ENCODE measurements around the gene ACTC1. TPM values are rescaled to one million over a fixed set of nuclear protein-coding genes. Genes with fewer than 3 reads are reported as not detected.

The ACTC1 gene
- total and polyA plus RNA-seq, 2 experiments from 2014 or later: 26.2 to 35.9 TPM

DNA sequence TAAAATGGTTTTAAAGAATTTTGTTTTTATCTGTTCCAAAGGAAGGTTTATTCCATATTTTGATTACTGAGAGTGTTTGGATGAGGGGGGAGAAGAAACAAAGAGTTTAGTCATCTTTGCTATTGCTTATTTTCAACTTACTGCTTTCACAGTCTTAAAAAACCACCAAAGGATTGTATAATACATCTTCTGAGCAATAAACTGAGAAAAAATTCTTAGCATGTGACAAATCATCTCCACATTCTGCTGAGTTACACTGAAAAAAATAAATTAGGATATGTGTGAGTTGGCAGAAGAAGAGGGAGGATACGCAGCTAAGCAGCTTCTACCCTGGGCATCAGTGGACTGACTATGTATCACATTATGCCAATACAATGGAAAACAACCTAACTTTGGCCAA is 23.2 kb upstream of the ACTC1 start (continued):
- TF ChIP-seq ETS1 (IDR thresholded peaks at IDR 0.05) (no peak), NANOG (IDR thresholded peaks at IDR 0.05; ENCODE audit: borderline replicate concordance) (no peak), JUNB (IDR thresholded peaks at IDR 0.05; ENCODE audit: unreplicated experiment) (no peak)

GRCh38 chr15:34815836-34816235 is 20.5 kb upstream of the ACTC1 start:
- Histone ChIP-seq H3K36me3 (ENCODE audit: insufficient read depth) (no peaks in the 10 kb centered on the region), H3K4me2 (no peak overlapping the region), H3K27ac (ENCODE audit: low read depth) (no peak overlapping the region), H4K20me1 (replicated peaks; ENCODE audit: insufficient read depth) (no peaks in the 10 kb centered on the region), H3F3A (replicated peaks; ENCODE audit: low read depth) (no peaks in the 10 kb centered on the region), H3K27me3 (ENCODE audit: insufficient read depth) (no peaks in the 10 kb centered on the region), H3K79me2 (replicated peaks; ENCODE audit: insufficient read depth) (no peaks in the 10 kb centered on the region), H3K4me1 (ENCODE audit: insufficient read depth) (no peaks in the 10 kb centered on the region), H2AFZ (no peak overlapping the region), H3K9me2 (ENCODE audit: insufficient read depth) (no peaks in the 10 kb centered on the region), H3K4me3 (no peak overlapping the region)
- H3K4me1 Mint-ChIP-seq: no peaks in the 10 kb centered on the region
- no peaks in the 10 kb centered on the region for H3K9me3 Mint-ChIP-seq
- no peak overlapping the region for H3K4me3 Mint-ChIP-seq
- H3K27me3 Mint-ChIP-seq (ENCODE audit: insufficient read depth, low read depth, poor library complexity): no peaks in the 10 kb centered on the region
- DNase-seq (ENCODE audit: low spot score) (no peak), ATAC-seq (no peak)
- H3K27ac Mint-ChIP-seq: no peak overlapping the region
- no peaks in the 10 kb centered on the region for H3K36me3 Mint-ChIP-seq (ENCODE audit: low read depth)
- TF ChIP-seq, protein P1, sequence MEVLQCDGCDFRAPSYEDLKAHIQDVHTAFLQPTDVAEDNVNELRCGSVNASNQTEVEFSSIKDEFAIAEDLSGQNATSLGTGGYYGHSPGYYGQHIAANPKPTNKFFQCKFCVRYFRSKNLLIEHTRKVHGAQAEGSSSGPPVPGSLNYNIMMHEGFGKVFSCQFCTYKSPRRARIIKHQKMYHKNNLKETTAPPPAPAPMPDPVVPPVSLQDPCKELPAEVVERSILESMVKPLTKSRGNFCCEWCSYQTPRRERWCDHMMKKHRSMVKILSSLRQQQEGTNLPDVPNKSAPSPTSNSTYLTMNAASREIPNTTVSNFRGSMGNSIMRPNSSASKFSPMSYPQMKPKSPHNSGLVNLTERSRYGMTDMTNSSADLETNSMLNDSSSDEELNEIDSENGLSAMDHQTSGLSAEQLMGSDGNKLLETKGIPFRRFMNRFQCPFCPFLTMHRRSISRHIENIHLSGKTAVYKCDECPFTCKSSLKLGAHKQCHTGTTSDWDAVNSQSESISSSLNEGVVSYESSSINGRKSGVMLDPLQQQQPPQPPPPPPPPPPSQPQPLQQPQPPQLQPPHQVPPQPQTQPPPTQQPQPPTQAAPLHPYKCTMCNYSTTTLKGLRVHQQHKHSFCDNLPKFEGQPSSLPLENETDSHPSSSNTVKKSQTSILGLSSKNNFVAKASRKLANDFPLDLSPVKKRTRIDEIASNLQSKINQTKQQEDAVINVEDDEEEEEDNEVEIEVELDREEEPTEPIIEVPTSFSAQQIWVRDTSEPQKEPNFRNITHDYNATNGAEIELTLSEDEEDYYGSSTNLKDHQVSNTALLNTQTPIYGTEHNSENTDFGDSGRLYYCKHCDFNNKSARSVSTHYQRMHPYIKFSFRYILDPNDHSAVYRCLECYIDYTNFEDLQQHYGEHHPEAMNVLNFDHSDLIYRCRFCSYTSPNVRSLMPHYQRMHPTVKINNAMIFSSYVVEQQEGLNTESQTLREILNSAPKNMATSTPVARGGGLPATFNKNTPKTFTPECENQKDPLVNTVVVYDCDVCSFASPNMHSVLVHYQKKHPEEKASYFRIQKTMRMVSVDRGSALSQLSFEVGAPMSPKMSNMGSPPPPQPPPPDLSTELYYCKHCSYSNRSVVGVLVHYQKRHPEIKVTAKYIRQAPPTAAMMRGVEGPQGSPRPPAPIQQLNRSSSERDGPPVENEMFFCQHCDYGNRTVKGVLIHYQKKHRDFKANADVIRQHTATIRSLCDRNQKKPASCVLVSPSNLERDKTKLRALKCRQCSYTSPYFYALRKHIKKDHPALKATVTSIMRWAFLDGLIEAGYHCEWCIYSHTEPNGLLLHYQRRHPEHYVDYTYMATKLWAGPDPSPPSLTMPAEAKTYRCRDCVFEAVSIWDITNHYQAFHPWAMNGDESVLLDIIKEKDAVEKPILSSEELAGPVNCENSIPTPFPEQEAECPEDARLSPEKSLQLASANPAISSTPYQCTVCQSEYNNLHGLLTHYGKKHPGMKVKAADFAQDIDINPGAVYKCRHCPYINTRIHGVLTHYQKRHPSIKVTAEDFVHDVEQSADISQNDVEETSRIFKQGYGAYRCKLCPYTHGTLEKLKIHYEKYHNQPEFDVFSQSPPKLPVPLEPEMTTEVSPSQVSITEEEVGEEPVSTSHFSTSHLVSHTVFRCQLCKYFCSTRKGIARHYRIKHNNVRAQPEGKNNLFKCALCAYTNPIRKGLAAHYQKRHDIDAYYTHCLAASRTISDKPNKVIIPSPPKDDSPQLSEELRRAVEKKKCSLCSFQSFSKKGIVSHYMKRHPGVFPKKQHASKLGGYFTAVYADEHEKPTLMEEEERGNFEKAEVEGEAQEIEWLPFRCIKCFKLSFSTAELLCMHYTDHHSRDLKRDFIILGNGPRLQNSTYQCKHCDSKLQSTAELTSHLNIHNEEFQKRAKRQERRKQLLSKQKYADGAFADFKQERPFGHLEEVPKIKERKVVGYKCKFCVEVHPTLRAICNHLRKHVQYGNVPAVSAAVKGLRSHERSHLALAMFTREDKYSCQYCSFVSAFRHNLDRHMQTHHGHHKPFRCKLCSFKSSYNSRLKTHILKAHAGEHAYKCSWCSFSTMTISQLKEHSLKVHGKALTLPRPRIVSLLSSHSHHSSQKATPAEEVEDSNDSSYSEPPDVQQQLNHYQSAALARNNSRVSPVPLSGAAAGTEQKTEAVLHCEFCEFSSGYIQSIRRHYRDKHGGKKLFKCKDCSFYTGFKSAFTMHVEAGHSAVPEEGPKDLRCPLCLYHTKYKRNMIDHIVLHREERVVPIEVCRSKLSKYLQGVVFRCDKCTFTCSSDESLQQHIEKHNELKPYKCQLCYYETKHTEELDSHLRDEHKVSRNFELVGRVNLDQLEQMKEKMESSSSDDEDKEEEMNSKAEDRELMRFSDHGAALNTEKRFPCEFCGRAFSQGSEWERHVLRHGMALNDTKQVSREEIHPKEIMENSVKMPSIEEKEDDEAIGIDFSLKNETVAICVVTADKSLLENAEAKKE (CRISPR knock-in tag; IDR thresholded peaks at IDR 0.05): no peak
- TF ChIP-seq CREB1 (CRISPR knock-in tag; IDR thresholded peaks at IDR 0.05; ENCODE audit: low read depth) (no peak), JUNB (IDR thresholded peaks at IDR 0.05; ENCODE audit: unreplicated experiment) (no peak), STAT1 (IDR thresholded peaks at IDR 0.05; ENCODE audit: unreplicated experiment) (no peak), EZH2phosphoT487 (IDR thresholded peaks at IDR 0.05; ENCODE audit: unreplicated experiment) (no peak), NANOG (IDR thresholded peaks at IDR 0.05; ENCODE audit: borderline replicate concordance) (no peak), ZNF331 (CRISPR knock-in tag; IDR thresholded peaks at IDR 0.05; ENCODE audit: low read depth) (no peak), ZNF114 (CRISPR knock-in tag; IDR thresholded peaks at IDR 0.05) (no peak), ETS1 (IDR thresholded peaks at IDR 0.05) (no peak), EZH2 (IDR thresholded peaks at IDR 0.05; ENCODE audit: low read depth, unreplicated experiment) (no peak)
- TF ChIP-seq, protein P2, sequence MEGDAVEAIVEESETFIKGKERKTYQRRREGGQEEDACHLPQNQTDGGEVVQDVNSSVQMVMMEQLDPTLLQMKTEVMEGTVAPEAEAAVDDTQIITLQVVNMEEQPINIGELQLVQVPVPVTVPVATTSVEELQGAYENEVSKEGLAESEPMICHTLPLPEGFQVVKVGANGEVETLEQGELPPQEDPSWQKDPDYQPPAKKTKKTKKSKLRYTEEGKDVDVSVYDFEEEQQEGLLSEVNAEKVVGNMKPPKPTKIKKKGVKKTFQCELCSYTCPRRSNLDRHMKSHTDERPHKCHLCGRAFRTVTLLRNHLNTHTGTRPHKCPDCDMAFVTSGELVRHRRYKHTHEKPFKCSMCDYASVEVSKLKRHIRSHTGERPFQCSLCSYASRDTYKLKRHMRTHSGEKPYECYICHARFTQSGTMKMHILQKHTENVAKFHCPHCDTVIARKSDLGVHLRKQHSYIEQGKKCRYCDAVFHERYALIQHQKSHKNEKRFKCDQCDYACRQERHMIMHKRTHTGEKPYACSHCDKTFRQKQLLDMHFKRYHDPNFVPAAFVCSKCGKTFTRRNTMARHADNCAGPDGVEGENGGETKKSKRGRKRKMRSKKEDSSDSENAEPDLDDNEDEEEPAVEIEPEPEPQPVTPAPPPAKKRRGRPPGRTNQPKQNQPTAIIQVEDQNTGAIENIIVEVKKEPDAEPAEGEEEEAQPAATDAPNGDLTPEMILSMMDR (conservative IDR thresholded peaks at IDR 0.05; ENCODE audit: low read depth in 2 of 2): no peak
- TF ChIP-seq, protein P3, sequence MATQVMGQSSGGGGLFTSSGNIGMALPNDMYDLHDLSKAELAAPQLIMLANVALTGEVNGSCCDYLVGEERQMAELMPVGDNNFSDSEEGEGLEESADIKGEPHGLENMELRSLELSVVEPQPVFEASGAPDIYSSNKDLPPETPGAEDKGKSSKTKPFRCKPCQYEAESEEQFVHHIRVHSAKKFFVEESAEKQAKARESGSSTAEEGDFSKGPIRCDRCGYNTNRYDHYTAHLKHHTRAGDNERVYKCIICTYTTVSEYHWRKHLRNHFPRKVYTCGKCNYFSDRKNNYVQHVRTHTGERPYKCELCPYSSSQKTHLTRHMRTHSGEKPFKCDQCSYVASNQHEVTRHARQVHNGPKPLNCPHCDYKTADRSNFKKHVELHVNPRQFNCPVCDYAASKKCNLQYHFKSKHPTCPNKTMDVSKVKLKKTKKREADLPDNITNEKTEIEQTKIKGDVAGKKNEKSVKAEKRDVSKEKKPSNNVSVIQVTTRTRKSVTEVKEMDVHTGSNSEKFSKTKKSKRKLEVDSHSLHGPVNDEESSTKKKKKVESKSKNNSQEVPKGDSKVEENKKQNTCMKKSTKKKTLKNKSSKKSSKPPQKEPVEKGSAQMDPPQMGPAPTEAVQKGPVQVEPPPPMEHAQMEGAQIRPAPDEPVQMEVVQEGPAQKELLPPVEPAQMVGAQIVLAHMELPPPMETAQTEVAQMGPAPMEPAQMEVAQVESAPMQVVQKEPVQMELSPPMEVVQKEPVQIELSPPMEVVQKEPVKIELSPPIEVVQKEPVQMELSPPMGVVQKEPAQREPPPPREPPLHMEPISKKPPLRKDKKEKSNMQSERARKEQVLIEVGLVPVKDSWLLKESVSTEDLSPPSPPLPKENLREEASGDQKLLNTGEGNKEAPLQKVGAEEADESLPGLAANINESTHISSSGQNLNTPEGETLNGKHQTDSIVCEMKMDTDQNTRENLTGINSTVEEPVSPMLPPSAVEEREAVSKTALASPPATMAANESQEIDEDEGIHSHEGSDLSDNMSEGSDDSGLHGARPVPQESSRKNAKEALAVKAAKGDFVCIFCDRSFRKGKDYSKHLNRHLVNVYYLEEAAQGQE (IDR thresholded peaks at IDR 0.05; ENCODE audit: unreplicated experiment): no peak
